ENCODE data around the gene NUP98. TPM values are rescaled to one million over a fixed set of nuclear protein-coding genes. Genes with fewer than 3 reads are reported as not detected.

NUP98 gene
- polyA plus RNA-seq, 3 donors: 19.6 to 76.2 (median 28.5) TPM

DNA sequence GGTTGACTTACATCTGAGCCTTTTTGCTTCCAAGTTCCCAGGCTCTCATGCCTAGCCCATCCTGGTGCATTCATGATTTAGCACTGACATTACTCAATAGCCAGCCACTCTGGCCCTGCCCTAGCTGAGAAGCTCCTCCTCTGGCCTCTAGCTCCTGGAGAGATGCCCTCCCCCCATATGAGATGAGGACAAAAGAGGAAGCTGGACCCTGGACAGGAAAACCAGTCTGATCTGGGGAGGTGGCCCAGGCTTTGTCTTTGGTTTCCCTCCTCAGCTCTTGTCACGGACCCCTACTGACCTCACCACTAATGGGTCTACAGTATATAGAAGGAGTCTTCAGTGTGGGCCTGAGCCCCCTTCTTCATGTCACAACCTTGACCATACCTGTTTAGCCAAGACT lies 40.4 kb upstream of the NUP98 start:
- peaks cover 0 to 2% (median 0%) of the 10 kb centered on the region in 7 donors for H3K9me3 Mint-ChIP-seq
- peak; percentile 89 to 95 (median 93) for DNase-seq
- Histone ChIP-seq H3K27me3 (ENCODE audit: control insufficient read depth in 2 of 2, insufficient read depth in 2 of 2, low read length in 2 of 2) (no peaks in the 10 kb centered on the region), H3K36me3 (replicated peaks in 1 of 2; ENCODE audit: control insufficient read depth in 1 of 2, insufficient read depth in 2 of 2, low read length in 2 of 2) (peaks cover 2 to 11% of the 10 kb centered on the region in 2 donors), H3K9ac (ENCODE audit: insufficient read depth, low read length, poor library complexity, severe bottlenecking) (peak overlapping the region; percentile 96), H4K20me1 (ENCODE audit: insufficient read depth, low read length) (peaks cover 78% of the 10 kb centered on the region), H3K4me1 (ENCODE audit: control insufficient read depth in 1 of 2, insufficient read depth in 2 of 2, low read length in 2 of 2) (peaks cover 68 to 77% of the 10 kb centered on the region in 2 donors), H3K9me3 (replicated peaks in 1 of 2; ENCODE audit: control insufficient read depth in 1 of 2, insufficient read depth in 1 of 2, low read length in 2 of 2) (no peaks in the 10 kb centered on the region), H2AFZ (ENCODE audit: insufficient read depth, low read depth, low read length, poor library complexity, severe bottlenecking) (no peak overlapping the region), H3K27ac (ENCODE audit: low read depth in 1 of 2, low read length in 2 of 2) (peak overlapping the region; percentile 87 to 97), H3K4me2 (replicated peaks; ENCODE audit: extremely low read depth, low read length, poor library complexity, severe bottlenecking) (peak overlapping the region; percentile 96), H3K79me2 (ENCODE audit: insufficient read depth, low read length) (peaks cover 93% of the 10 kb centered on the region), H3K4me3 (replicated peaks in 1 of 3; ENCODE audit: low read depth in 2 of 3, low read length in 3 of 3) (peak overlapping the region; percentile 96 to 100 (median 99))
- H3K36me3 Mint-ChIP-seq: peaks cover 34 to 42% of the 10 kb centered on the region in 2 donors
- H3K4me3 Mint-ChIP-seq: peak overlapping the region; percentile 96 to 98
- H3K4me1 Mint-ChIP-seq: peaks cover 76% of the 10 kb centered on the region
- TF ChIP-seq, protein P1, sequence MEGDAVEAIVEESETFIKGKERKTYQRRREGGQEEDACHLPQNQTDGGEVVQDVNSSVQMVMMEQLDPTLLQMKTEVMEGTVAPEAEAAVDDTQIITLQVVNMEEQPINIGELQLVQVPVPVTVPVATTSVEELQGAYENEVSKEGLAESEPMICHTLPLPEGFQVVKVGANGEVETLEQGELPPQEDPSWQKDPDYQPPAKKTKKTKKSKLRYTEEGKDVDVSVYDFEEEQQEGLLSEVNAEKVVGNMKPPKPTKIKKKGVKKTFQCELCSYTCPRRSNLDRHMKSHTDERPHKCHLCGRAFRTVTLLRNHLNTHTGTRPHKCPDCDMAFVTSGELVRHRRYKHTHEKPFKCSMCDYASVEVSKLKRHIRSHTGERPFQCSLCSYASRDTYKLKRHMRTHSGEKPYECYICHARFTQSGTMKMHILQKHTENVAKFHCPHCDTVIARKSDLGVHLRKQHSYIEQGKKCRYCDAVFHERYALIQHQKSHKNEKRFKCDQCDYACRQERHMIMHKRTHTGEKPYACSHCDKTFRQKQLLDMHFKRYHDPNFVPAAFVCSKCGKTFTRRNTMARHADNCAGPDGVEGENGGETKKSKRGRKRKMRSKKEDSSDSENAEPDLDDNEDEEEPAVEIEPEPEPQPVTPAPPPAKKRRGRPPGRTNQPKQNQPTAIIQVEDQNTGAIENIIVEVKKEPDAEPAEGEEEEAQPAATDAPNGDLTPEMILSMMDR (IDR thresholded peaks at IDR 0.05): no peak
- intact Hi-C loops (cut with micrococcal nuclease): loop anchor here in 1 of 2 donors (2.0 to 5.0 kb wide), 2 partner anchors 17 to 40 kb away; partner anchors contain the start of genes NUP98 and STIM1
- no peaks in the 10 kb centered on the region for H3K27me3 Mint-ChIP-seq (ENCODE audit: low read depth in 3 of 3)
- no CpG with 5 or more reads among the region's 1 CpG for WGBS (ENCODE audit: insufficient coverage)
- H3K27ac Mint-ChIP-seq: peak overlapping the region; percentile 92 to 98 (median 96)

DNA sequence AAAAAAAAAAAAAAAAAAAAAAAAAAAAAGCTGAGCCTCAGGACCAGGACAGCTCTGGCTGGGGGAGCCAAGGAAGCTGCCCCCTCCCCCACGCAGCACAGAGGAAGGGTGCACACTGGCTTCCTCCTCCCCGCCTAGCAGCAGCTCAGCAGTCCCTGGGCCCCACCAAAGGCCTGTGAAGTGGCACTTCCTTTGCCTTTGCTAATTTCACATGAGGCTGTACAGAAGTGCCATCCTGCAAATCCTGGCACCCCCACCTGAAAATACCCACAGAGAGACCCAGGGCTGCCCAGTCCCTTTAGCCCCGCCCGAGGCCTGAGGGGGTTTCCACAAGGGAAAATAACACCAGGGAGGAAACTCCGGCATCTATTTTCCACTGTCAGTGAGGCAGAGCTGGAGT lies 39.5 kb upstream of the NUP98 start:
- Mint-ChIP-seq H3K9me3 (peaks cover 0 to 2% (median 0%) of the 10 kb centered on the region in 7 donors), H3K27ac (peak overlapping the region; percentile 92 to 98 (median 96)), H3K4me1 (peaks cover 82% of the 10 kb centered on the region), H3K27me3 (ENCODE audit: low read depth in 3 of 3) (no peaks in the 10 kb centered on the region), H3K36me3 (peaks cover 37 to 46% of the 10 kb centered on the region in 2 donors), H3K4me3 (peak overlapping the region; percentile 96 to 98)
- Histone ChIP-seq H3K79me2 (ENCODE audit: insufficient read depth, low read length) (peaks cover 99% of the 10 kb centered on the region), H2AFZ (ENCODE audit: insufficient read depth, low read depth, low read length, poor library complexity, severe bottlenecking) (no peak overlapping the region), H3K4me2 (replicated peaks; ENCODE audit: extremely low read depth, low read length, poor library complexity, severe bottlenecking) (peak overlapping the region; percentile 96), H3K9ac (ENCODE audit: insufficient read depth, low read length, poor library complexity, severe bottlenecking) (peak overlapping the region; percentile 96), H3K36me3 (replicated peaks in 1 of 2; ENCODE audit: control insufficient read depth in 1 of 2, insufficient read depth in 2 of 2, low read length in 2 of 2) (peaks cover 2 to 17% of the 10 kb centered on the region in 2 donors), H3K27me3 (ENCODE audit: control insufficient read depth in 2 of 2, insufficient read depth in 2 of 2, low read length in 2 of 2) (no peaks in the 10 kb centered on the region), H3K4me3 (replicated peaks in 1 of 3; ENCODE audit: low read depth in 2 of 3, low read length in 3 of 3) (peak overlapping the region; percentile 96 to 100 (median 99)), H3K4me1 (ENCODE audit: control insufficient read depth in 1 of 2, insufficient read depth in 2 of 2, low read length in 2 of 2) (peaks cover 74 to 82% of the 10 kb centered on the region in 2 donors), H4K20me1 (ENCODE audit: insufficient read depth, low read length) (peaks cover 87% of the 10 kb centered on the region), H3K9me3 (replicated peaks in 1 of 2; ENCODE audit: control insufficient read depth in 1 of 2, insufficient read depth in 1 of 2, low read length in 2 of 2) (no peaks in the 10 kb centered on the region), H3K27ac (ENCODE audit: low read depth in 1 of 2, low read length in 2 of 2) (peak overlapping the region; percentile 87 to 97)
- TF ChIP-seq, protein P1 (IDR thresholded peaks at IDR 0.05): no peak
- intact Hi-C loops (cut with micrococcal nuclease): loop anchor here in 1 of 2 donors (5.0 kb wide), 1 partner anchor 40 kb away; the partner anchor contains the start of gene NUP98
- 0% methylated on average over 2 of the region's 5 CpGs for WGBS (ENCODE audit: insufficient coverage)
- peak; percentile 46 to 85 (median 58) for DNase-seq

Data from CD14-positive monocyte (primary cell).